ENCODE data around the gene CSNK2B.

DNA sequence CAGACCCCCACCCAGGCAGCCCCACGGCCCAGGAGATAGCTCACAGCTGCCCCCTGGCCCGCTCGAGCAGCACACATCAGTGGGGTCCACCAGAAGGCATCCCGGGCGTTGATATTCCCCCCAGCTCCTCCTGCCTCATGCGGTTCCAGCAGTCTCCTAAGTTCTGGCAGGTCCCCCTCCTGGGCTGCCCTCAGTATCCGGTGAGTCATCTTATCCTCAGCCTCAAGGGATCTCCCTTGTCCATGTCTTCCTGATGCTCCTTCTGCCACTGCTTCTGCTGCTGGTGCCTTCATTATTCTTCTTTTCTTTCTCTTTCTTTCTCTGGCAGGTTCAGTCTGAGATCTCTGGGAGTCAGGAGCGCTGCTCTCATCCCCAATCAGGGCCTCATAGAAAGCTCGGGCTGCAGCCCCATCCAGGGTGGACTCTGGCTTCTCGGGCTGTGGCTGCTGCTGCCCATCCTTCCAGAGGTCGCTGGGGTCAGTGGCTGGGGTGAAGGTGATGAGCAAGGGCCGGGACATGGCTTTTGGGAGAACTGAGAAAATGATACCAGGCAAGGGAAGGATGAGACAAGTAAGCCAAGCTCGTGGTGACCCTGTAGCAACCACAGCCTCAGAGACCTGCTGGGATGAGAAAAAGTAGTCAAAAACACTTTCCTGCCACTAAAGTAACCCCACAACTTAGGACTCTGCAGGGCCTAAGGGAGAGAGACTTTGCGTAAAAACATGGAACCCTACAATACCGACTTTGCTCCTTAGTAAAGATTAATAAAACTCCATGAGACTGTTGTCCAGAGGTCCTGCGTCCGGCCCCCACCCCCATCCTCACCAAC lies 1.7 kb upstream of the CSNK2B start:
- TF ChIP-seq, protein P1, sequence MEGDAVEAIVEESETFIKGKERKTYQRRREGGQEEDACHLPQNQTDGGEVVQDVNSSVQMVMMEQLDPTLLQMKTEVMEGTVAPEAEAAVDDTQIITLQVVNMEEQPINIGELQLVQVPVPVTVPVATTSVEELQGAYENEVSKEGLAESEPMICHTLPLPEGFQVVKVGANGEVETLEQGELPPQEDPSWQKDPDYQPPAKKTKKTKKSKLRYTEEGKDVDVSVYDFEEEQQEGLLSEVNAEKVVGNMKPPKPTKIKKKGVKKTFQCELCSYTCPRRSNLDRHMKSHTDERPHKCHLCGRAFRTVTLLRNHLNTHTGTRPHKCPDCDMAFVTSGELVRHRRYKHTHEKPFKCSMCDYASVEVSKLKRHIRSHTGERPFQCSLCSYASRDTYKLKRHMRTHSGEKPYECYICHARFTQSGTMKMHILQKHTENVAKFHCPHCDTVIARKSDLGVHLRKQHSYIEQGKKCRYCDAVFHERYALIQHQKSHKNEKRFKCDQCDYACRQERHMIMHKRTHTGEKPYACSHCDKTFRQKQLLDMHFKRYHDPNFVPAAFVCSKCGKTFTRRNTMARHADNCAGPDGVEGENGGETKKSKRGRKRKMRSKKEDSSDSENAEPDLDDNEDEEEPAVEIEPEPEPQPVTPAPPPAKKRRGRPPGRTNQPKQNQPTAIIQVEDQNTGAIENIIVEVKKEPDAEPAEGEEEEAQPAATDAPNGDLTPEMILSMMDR (IDR thresholded peaks at IDR 0.05) = no peak
- peak in 2 of 4 donors; percentile 11 to 46 for TF ChIP-seq POLR2AphosphoS5 (IDR thresholded peaks at IDR 0.05)
- TF ChIP-seq POLR2A (IDR thresholded peaks at IDR 0.05) = no peak
